H9 (cell line): Measurements from ENCODE around the gene EVC. TPM values are rescaled to one million over a fixed set of nuclear protein-coding genes. Genes with fewer than 3 reads are reported as not detected.

Experiments used
- DNase-seq: peaks from one replicate; pipeline ENCODE4 v3.0.0-alpha.2; 2017
- H2AFZ ChIP-seq: one replicate; pipeline ENCODE4 v1.6.1; 2013; ENCODE audit warnings: mild to moderate bottlenecking, low read length, control low read depth, moderate library complexity
- H2AK5ac ChIP-seq: 2 replicates; pipeline ENCODE4 v1.6.1; 2013; ENCODE audit warnings: low read length, control low read depth, mixed read lengths; ENCODE audit not compliant: insufficient read length
- H2BK120ac ChIP-seq: one replicate; pipeline ENCODE4 v1.6.1; 2013; ENCODE audit warnings: low read depth, mild to moderate bottlenecking, low read length, control low read depth, inconsistent platforms; ENCODE audit not compliant: poor library complexity, severe bottlenecking
- H2BK12ac ChIP-seq: 2 replicates; pipeline ENCODE4 v1.6.1; 2013; ENCODE audit warnings: low read length, control low read depth, mixed read lengths, low read depth; ENCODE audit not compliant: insufficient read length
- H2BK15ac ChIP-seq: 2 replicates; pipeline ENCODE4 v1.6.1; 2013; ENCODE audit warnings: low read depth, low read length, control low read depth
- H2BK20ac ChIP-seq: one replicate; pipeline ENCODE4 v1.6.1; 2013; ENCODE audit warnings: low read depth, mild to moderate bottlenecking, low read length, control low read depth, inconsistent platforms; ENCODE audit not compliant: poor library complexity, severe bottlenecking
- H2BK5ac ChIP-seq: 2 replicates; pipeline ENCODE4 v1.6.1; 2013; ENCODE audit warnings: low read length, control low read depth, mixed read lengths; ENCODE audit not compliant: insufficient read length
- H3K14ac ChIP-seq: 2 replicates; pipeline ENCODE4 v1.6.1; 2013; ENCODE audit warnings: low read length, control low read depth; ENCODE audit not compliant: insufficient read depth
- H3K18ac ChIP-seq: 2 replicates; pipeline ENCODE4 v1.6.1; 2013; ENCODE audit warnings: low read depth, mild to moderate bottlenecking, mixed read lengths, low read length, control low read depth; ENCODE audit not compliant: insufficient read length
- H3K23ac ChIP-seq: 2 replicates; pipeline ENCODE4 v1.6.1; 2013; ENCODE audit warnings: low read length, control low read depth, mixed read lengths, low read depth; ENCODE audit not compliant: insufficient read length
- H3K23me2 ChIP-seq: 2 replicates; pipeline ENCODE4 v1.6.1; 2013; ENCODE audit warnings: low read depth, mild to moderate bottlenecking, mixed read lengths, low read length, control low read depth; ENCODE audit not compliant: insufficient read length, poor library complexity, severe bottlenecking
- H3K27ac ChIP-seq: 2 replicates; pipeline ENCODE4 v1.5.1; 2013; ENCODE audit warnings: low read length, control low read depth, mixed read lengths, low read depth; ENCODE audit not compliant: insufficient read length
- H3K27me3 ChIP-seq: 2 replicates; pipeline ENCODE4 v1.6.1; 2013; ENCODE audit warnings: low read length, control low read depth, inconsistent platforms; ENCODE audit not compliant: insufficient read depth
- H3K4ac ChIP-seq: 2 replicates; pipeline ENCODE4 v1.6.1; 2013; ENCODE audit warnings: low read depth, mild to moderate bottlenecking, control low read depth, inconsistent platforms, low read length, moderate library complexity
- H3K4me1 ChIP-seq: 2 replicates; pipeline ENCODE4 v1.6.1; 2013; ENCODE audit warnings: low read length, control low read depth, inconsistent platforms; ENCODE audit not compliant: insufficient read depth
- H3K4me2 ChIP-seq: 2 replicates; pipeline ENCODE4 v1.6.1; 2013; ENCODE audit warnings: low read length, control low read depth, mixed read lengths; ENCODE audit not compliant: insufficient read length, insufficient read depth
- H3K56ac ChIP-seq: 2 replicates; pipeline ENCODE4 v1.6.1; 2013; ENCODE audit warnings: low read depth, mild to moderate bottlenecking, mixed read lengths, low read length, control low read depth; ENCODE audit not compliant: insufficient read length
- H3K79me1 ChIP-seq: 2 replicates; pipeline ENCODE4 v1.6.1; 2013; ENCODE audit warnings: low read depth, mild to moderate bottlenecking, moderate library complexity, low read length, control low read depth, inconsistent platforms; ENCODE audit not compliant: insufficient read depth, poor library complexity, severe bottlenecking
- H3K79me2 ChIP-seq: 2 replicates; pipeline ENCODE4 v1.6.1; 2013; ENCODE audit warnings: low read length, control low read depth, inconsistent platforms; ENCODE audit not compliant: insufficient read depth
- H3K9ac ChIP-seq: 2 replicates; pipeline ENCODE4 v1.6.1; 2013; ENCODE audit warnings: low read length, control low read depth, mixed read lengths; ENCODE audit not compliant: insufficient read length; ENCODE audit errors: extremely low read depth
- H3K9me3 ChIP-seq: one replicate; pipeline ENCODE4 v1.6.1; 2013; ENCODE audit warnings: low read depth, low read length, inconsistent platforms; ENCODE audit not compliant: control insufficient read depth
- H3T11ph ChIP-seq: one replicate; pipeline ENCODE4 v1.6.1; 2013; ENCODE audit warnings: mild to moderate bottlenecking, low read length, control low read depth, inconsistent platforms
- H4K20me1 ChIP-seq: one replicate; pipeline ENCODE4 v1.6.1; 2013; ENCODE audit not compliant: control insufficient read depth, insufficient read length, insufficient read depth
- H4K5ac ChIP-seq: 2 replicates; pipeline ENCODE4 v1.6.1; 2013; ENCODE audit warnings: low read depth, mild to moderate bottlenecking, mixed read lengths, low read length, control low read depth; ENCODE audit not compliant: insufficient read length
- H4K8ac ChIP-seq: replicated peaks from 2 replicates; pipeline ENCODE4 v1.6.1; 2013; ENCODE audit warnings: low read length, control low read depth, mixed read lengths, low read depth; ENCODE audit not compliant: insufficient read length
- H4K91ac ChIP-seq: 2 replicates; pipeline ENCODE4 v1.6.1; 2013; ENCODE audit warnings: low read depth, mild to moderate bottlenecking, moderate library complexity, mixed read lengths, low read length, control low read depth; ENCODE audit not compliant: insufficient read length
- H3K27ac Mint-ChIP-seq, 3 experiments: 2 replicates in 2 of 3; 3 replicates in 1 of 3; pipeline ENCODE4 v1.8.0; 2020 to 2021; ENCODE audit warnings: mixed read lengths in 3 of 3, mild to moderate bottlenecking in 1 of 3, moderate library complexity in 1 of 3
- H3K27me3 Mint-ChIP-seq: 2 replicates; pipeline ENCODE4 v1.8.0; 2021; ENCODE audit warnings: low read depth, mild to moderate bottlenecking, moderate library complexity, mixed read lengths
- H3K36me3 Mint-ChIP-seq, 3 experiments: 2 replicates in 2 of 3; 3 replicates in 1 of 3; pipeline ENCODE4 v1.8.0; 2020 to 2021; ENCODE audit warnings: low read depth in 3 of 3, mixed read lengths in 3 of 3; ENCODE audit not compliant: insufficient read depth in 1 of 3
- H3K4me1 Mint-ChIP-seq, 2 experiments: 2 replicates each; pipeline ENCODE4 v1.8.0; 2020; ENCODE audit warnings: mixed read lengths in 2 of 2
- H3K4me3 Mint-ChIP-seq, 2 experiments: 2 replicates in 1 of 2; 3 replicates in 1 of 2; pipeline ENCODE4 v1.8.0; 2020 to 2021; ENCODE audit warnings: mild to moderate bottlenecking in 2 of 2, mixed read lengths in 2 of 2, moderate library complexity in 1 of 2
- H3K9me3 Mint-ChIP-seq, 2 experiments: 2 replicates in 1 of 2; 3 replicates in 1 of 2; pipeline ENCODE4 v1.8.0; 2020; ENCODE audit warnings: mild to moderate bottlenecking in 2 of 2, mixed read lengths in 2 of 2, moderate library complexity in 1 of 2
- WGBS: extraction: QIAGEN DNeasy Blood & Tissue Kit; methylation state at CpG from one replicate; pipeline ENCODE4 v1.1.7; 2013; ENCODE audit warnings: missing lambda C conversion rate, low lambda C conversion rate, mixed read lengths; ENCODE audit not compliant: insufficient read length; ENCODE audit errors: extremely low coverage; 5-methylcytosine and 5-hydroxymethylcytosine counted together
- total RNA-seq: library from RNA; stranded (reverse); gene quantifications from 2 replicates; pipeline ENCODE4 v1.2.1, GENCODE V29; 2021
- TF ChIP-seq, protein P1 (sequence below): fragments of 200-600 bp; sonication (generic); conservative IDR thresholded peaks from 3 replicates; pipeline ENCODE4 v1.8.0; 2021; ENCODE audit warnings: antibody characterized with exemption, mild to moderate bottlenecking

EVC gene
- total RNA-seq, 1 experiment from 2014 or later = 10.1 TPM

DNA sequence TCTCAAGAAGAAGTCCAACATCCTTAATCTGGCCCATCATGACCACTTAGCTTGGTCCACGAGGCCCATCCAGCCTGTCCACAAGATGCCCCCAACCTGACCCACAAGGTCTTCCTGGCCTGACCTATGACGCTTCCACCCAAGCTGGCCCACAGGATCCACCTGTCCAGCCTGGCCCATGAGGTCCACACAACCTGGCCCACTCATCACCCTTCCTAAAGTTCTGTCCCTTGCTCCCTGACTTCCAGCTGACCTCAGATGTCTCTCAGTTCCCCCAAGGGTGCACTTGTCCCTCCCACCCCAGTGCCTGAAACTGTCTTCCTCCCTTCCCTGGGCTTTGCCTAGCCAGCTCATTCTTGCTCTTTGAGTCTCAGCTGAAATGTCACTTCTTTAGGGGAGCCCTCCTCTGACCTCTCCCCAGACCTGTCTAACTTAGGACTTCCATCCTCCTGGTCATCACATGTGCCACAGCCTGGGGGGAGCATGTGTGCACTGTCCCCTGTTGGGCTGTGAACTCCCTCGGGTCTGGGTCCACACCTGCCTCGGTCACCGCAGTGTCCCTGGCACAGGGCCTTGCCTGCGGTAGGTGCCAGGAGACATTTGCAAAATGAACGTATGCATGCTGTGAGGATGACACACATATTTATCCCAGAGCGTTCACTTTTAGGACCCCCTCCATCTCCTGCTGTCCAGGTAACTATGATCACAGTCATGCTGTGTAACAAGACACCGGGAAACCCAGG, 61.7 kb downstream of the EVC start:
- Histone ChIP-seq H3K79me1 (no peaks in the 10 kb centered on the region), H3K56ac (no peak overlapping the region), H2BK5ac (no peak overlapping the region), H3K27me3 (no peaks in the 10 kb centered on the region), H3K18ac (no peak overlapping the region), H4K20me1 (no peaks in the 10 kb centered on the region), H3K4me1 (peaks cover 6% of the 10 kb centered on the region; the same call in 1 of the 2 replicates), H3K4ac (no peak overlapping the region), H2BK12ac (no peak overlapping the region), H3K9me3 (peaks cover 26% of the 10 kb centered on the region), H3K9ac (no peak overlapping the region), H2AFZ (no peak overlapping the region), H3T11ph (no peak overlapping the region), H3K23ac (no peak overlapping the region), H3K23me2 (no peaks in the 10 kb centered on the region), H3K4me2 (no peak overlapping the region), H3K79me2 (no peaks in the 10 kb centered on the region), H2BK15ac (no peak overlapping the region), H3K27ac (no peak overlapping the region), H4K8ac (no peak overlapping the region), H2BK20ac (no peak overlapping the region), H2AK5ac (no peak overlapping the region), H4K5ac (no peak overlapping the region), H4K91ac (no peak overlapping the region), H3K14ac (no peak overlapping the region), H2BK120ac (no peak overlapping the region)
- Mint-ChIP-seq H3K4me1 (peaks cover 21% of the 10 kb centered on the region in 2 experiments), H3K36me3 (peaks cover 65 to 67% (median 67%) of the 10 kb centered on the region in 3 experiments), H3K4me3 (no peak overlapping the region), H3K27ac (peak overlapping the region in 2 of 3 experiments; percentile 20 to 50; a peak in 4 of 7 replicates), H3K27me3 (no peaks in the 10 kb centered on the region; the same call in 1 of the 2 replicates), H3K9me3 (peaks cover 49% of the 10 kb centered on the region in 2 experiments)
- TF ChIP-seq, protein P1, sequence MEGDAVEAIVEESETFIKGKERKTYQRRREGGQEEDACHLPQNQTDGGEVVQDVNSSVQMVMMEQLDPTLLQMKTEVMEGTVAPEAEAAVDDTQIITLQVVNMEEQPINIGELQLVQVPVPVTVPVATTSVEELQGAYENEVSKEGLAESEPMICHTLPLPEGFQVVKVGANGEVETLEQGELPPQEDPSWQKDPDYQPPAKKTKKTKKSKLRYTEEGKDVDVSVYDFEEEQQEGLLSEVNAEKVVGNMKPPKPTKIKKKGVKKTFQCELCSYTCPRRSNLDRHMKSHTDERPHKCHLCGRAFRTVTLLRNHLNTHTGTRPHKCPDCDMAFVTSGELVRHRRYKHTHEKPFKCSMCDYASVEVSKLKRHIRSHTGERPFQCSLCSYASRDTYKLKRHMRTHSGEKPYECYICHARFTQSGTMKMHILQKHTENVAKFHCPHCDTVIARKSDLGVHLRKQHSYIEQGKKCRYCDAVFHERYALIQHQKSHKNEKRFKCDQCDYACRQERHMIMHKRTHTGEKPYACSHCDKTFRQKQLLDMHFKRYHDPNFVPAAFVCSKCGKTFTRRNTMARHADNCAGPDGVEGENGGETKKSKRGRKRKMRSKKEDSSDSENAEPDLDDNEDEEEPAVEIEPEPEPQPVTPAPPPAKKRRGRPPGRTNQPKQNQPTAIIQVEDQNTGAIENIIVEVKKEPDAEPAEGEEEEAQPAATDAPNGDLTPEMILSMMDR = no peak
- DNase-seq = peak; percentile 10
- no CpG with 5 or more reads among the region's 9 CpGs for WGBS
